CD4-positive, CD25-positive, alpha-beta regulatory T cell (primary cell): ENCODE data around the gene XXYLT1. TPM values are rescaled to one million over a fixed set of nuclear protein-coding genes. Genes with fewer than 3 reads are reported as not detected.

Experiments
- ATAC-seq, 2 donors: fragments of 150-1000 bp; cut with Tn5 transposase; one replicate each; pipeline ENCODE4 v1.10.0; 2021; ENCODE audit warnings: low read depth in 2 of 2, moderate number of reproducible peaks in 2 of 2, moderate library complexity in 1 of 2
- DNase-seq, 3 donors: peaks; one replicate each; pipeline versions ENCODE4 v3.0.0 to v3.0.0-alpha.2; 2012 to 2022; ENCODE audit warnings: mixed read lengths in 1 of 3
- H3K27ac ChIP-seq: one replicate; pipeline ENCODE4 v1.7.0; 2013; ENCODE audit warnings: mild to moderate bottlenecking, low read length; ENCODE audit not compliant: insufficient read depth, poor library complexity, severe bottlenecking
- H3K27me3 ChIP-seq: one replicate; pipeline ENCODE4 v1.7.0; 2013; ENCODE audit warnings: low read length; ENCODE audit not compliant: control insufficient read depth, insufficient read depth
- H3K36me3 ChIP-seq: one replicate; pipeline ENCODE4 v1.7.0; 2013; ENCODE audit warnings: mild to moderate bottlenecking, low read length, moderate library complexity; ENCODE audit not compliant: control insufficient read depth, insufficient read depth
- H3K4me1 ChIP-seq: 2 replicates; pipeline ENCODE4 v1.7.0; 2013; ENCODE audit warnings: mild to moderate bottlenecking, low read length; ENCODE audit not compliant: insufficient read depth, control insufficient read depth, poor library complexity, severe bottlenecking
- H3K4me3 ChIP-seq: one replicate; pipeline ENCODE4 v1.7.0; 2013; ENCODE audit warnings: low read depth, mild to moderate bottlenecking, low read length, moderate library complexity
- H3K9me3 ChIP-seq, 2 experiments: 1 replicate in 1 of 2; 2 replicates in 1 of 2; pipeline ENCODE4 v1.7.0; 2013; ENCODE audit warnings: low read length in 2 of 2, mild to moderate bottlenecking in 1 of 2, moderate library complexity in 1 of 2; ENCODE audit not compliant: control insufficient read depth in 2 of 2
- H3K27ac Mint-ChIP-seq, 3 donors: one replicate each; pipeline ENCODE4 v1.8.0; 2020 to 2022; ENCODE audit warnings: mild to moderate bottlenecking in 3 of 3, mixed read lengths in 3 of 3, moderate library complexity in 2 of 3
- H3K27me3 Mint-ChIP-seq: one replicate; pipeline ENCODE4 v1.8.0; 2022; ENCODE audit warnings: mild to moderate bottlenecking, mixed read lengths
- H3K36me3 Mint-ChIP-seq: one replicate; pipeline ENCODE4 v1.8.0; 2020; ENCODE audit warnings: mixed read lengths
- H3K4me1 Mint-ChIP-seq, 4 donors: one replicate each; pipeline ENCODE4 v1.8.0; 2020 to 2022; ENCODE audit warnings: mixed read lengths in 4 of 4, mild to moderate bottlenecking in 1 of 4
- H3K4me3 Mint-ChIP-seq, 4 donors: one replicate each; pipeline ENCODE4 v1.8.0; 2020 to 2022; ENCODE audit warnings: mild to moderate bottlenecking in 4 of 4, mixed read lengths in 4 of 4, moderate library complexity in 3 of 4
- H3K9me3 Mint-ChIP-seq, 7 donors: one replicate each; pipeline ENCODE4 v1.8.0; 2020 to 2022; ENCODE audit warnings: mixed read lengths in 7 of 7, mild to moderate bottlenecking in 3 of 7, moderate library complexity in 2 of 7
- polyA plus RNA-seq, 4 donors: library from polyadenylated mRNA; unstranded; fragments of 300-500 nt; fragmentation: Illumina TruSeq; gene quantifications; one replicate each; pipeline ENCODE4 v1.2.3, GENCODE V29; 2021
- total RNA-seq: library from RNA; stranded (reverse); gene quantifications from one replicate; pipeline ENCODE4 v1.2.3, GENCODE V29; 2022

The XXYLT1 gene
- total and polyA plus RNA-seq, 5 donors from 2014 or later = 3.9 to 6.4 (median 5.7) TPM

GRCh38 chr3:195253923-195254432 lies 17.0 kb downstream of the XXYLT1 start:
- H3K27ac Mint-ChIP-seq = peak overlapping the region in 1 of 3 donors; percentile 80
- H3K27ac ChIP-seq = no peak overlapping the region
- H3K36me3 Mint-ChIP-seq = no peaks in the 10 kb centered on the region
- H3K27me3 ChIP-seq = no peaks in the 10 kb centered on the region
- peaks cover 15% of the 10 kb centered on the region for H3K4me1 ChIP-seq
- no peak for DNase-seq
- no peak for ATAC-seq
- peaks cover 5 to 41% (median 32%) of the 10 kb centered on the region in 4 donors for H3K4me1 Mint-ChIP-seq
- no peaks in the 10 kb centered on the region for H3K9me3 ChIP-seq
- no peak overlapping the region for H3K4me3 Mint-ChIP-seq
- no peaks in the 10 kb centered on the region for H3K27me3 Mint-ChIP-seq
- no peak overlapping the region for H3K4me3 ChIP-seq
- no peaks in the 10 kb centered on the region for H3K9me3 Mint-ChIP-seq
- H3K36me3 ChIP-seq = no peaks in the 10 kb centered on the region

- Histone ChIP-seq H3K9me3 (no peaks in the 10 kb centered on the region), H3K27ac (no peak overlapping the region), H3K4me3 (no peak overlapping the region), H3K4me1 (peaks cover 9% of the 10 kb centered on the region), H3K27me3 (no peaks in the 10 kb centered on the region), H3K36me3 (no peaks in the 10 kb centered on the region)
- Mint-ChIP-seq H3K4me3 (no peak overlapping the region), H3K9me3 (no peaks in the 10 kb centered on the region), H3K27me3 (no peaks in the 10 kb centered on the region), H3K27ac (peak overlapping the region in 1 of 3 donors; percentile 25), H3K36me3 (peaks cover 4% of the 10 kb centered on the region), H3K4me1 (peaks cover 5 to 37% (median 22%) of the 10 kb centered on the region in 4 donors)
- ATAC-seq (no peak), DNase-seq (no peak)
Observed at GRCh38 chr3:195251336-195252065, 19.5 kb downstream of the XXYLT1 start.

- H3K27ac ChIP-seq = no peak overlapping the region
- H3K36me3 ChIP-seq = no peaks in the 10 kb centered on the region
- H3K4me1 ChIP-seq = peaks cover 9% of the 10 kb centered on the region
- Mint-ChIP-seq H3K27me3 (no peaks in the 10 kb centered on the region), H3K27ac (peak overlapping the region; percentile 4 to 67 (median 34)), H3K4me3 (peak overlapping the region in 2 of 4 donors; percentile 11 to 44), H3K36me3 (peaks cover 12% of the 10 kb centered on the region), H3K9me3 (no peaks in the 10 kb centered on the region), H3K4me1 (peaks cover 5 to 35% (median 22%) of the 10 kb centered on the region in 4 donors)
- ATAC-seq (peak; percentile 22 to 33), DNase-seq (peak in 1 of 3 donors; percentile 42)
- H3K4me3 ChIP-seq = peak overlapping the region; percentile 8
- no peaks in the 10 kb centered on the region for H3K9me3 ChIP-seq
- no peaks in the 10 kb centered on the region for H3K27me3 ChIP-seq
Observed at GRCh38 chr3:195250473-195251251, 20.3 kb downstream of the XXYLT1 start.

GRCh38 chr3:195249858-195250464 lies 21.0 kb downstream of the XXYLT1 start:
- Mint-ChIP-seq H3K4me3 (no peak overlapping the region), H3K9me3 (no peaks in the 10 kb centered on the region), H3K4me1 (peaks cover 5 to 35% (median 22%) of the 10 kb centered on the region in 4 donors), H3K27me3 (no peaks in the 10 kb centered on the region), H3K27ac (peak overlapping the region in 2 of 3 donors; percentile 34 to 67), H3K36me3 (peaks cover 13% of the 10 kb centered on the region)
- Histone ChIP-seq H3K27me3 (no peaks in the 10 kb centered on the region), H3K9me3 (no peaks in the 10 kb centered on the region), H3K27ac (no peak overlapping the region), H3K36me3 (no peaks in the 10 kb centered on the region), H3K4me1 (peaks cover 9% of the 10 kb centered on the region), H3K4me3 (no peak overlapping the region)
- DNase-seq = no peak
- no peak for ATAC-seq

GRCh38 chr3:195249057-195249770 lies 21.7 kb downstream of the XXYLT1 start:
- Mint-ChIP-seq H3K4me3 (no peak overlapping the region), H3K27ac (no peak overlapping the region), H3K36me3 (peaks cover 13% of the 10 kb centered on the region), H3K4me1 (peaks cover 5 to 33% (median 22%) of the 10 kb centered on the region in 4 donors), H3K27me3 (no peaks in the 10 kb centered on the region), H3K9me3 (no peaks in the 10 kb centered on the region)
- H3K4me1 ChIP-seq = peaks cover 9% of the 10 kb centered on the region
- no peak for ATAC-seq
- H3K36me3 ChIP-seq = no peaks in the 10 kb centered on the region
- no peak for DNase-seq
- H3K4me3 ChIP-seq = no peak overlapping the region
- no peak overlapping the region for H3K27ac ChIP-seq
- H3K27me3 ChIP-seq = no peaks in the 10 kb centered on the region
- H3K9me3 ChIP-seq = no peaks in the 10 kb centered on the region

GRCh38 chr3:195248281-195248680 lies 22.7 kb downstream of the XXYLT1 start:
- ATAC-seq = no peak
- H3K27me3 Mint-ChIP-seq = no peaks in the 10 kb centered on the region
- H3K4me3 Mint-ChIP-seq = no peak overlapping the region
- H3K9me3 ChIP-seq = no peaks in the 10 kb centered on the region
- H3K27ac Mint-ChIP-seq = no peak overlapping the region
- H3K4me1 Mint-ChIP-seq = peaks cover 5 to 34% (median 23%) of the 10 kb centered on the region in 4 donors
- H3K4me1 ChIP-seq = peaks cover 9% of the 10 kb centered on the region
- H3K36me3 Mint-ChIP-seq = peaks cover 13% of the 10 kb centered on the region
- H3K36me3 ChIP-seq = no peaks in the 10 kb centered on the region
- no peak overlapping the region for H3K27ac ChIP-seq
- H3K9me3 Mint-ChIP-seq = no peaks in the 10 kb centered on the region
- no peaks in the 10 kb centered on the region for H3K27me3 ChIP-seq
- no peak overlapping the region for H3K4me3 ChIP-seq
- no peak for DNase-seq

- H3K4me1 ChIP-seq = peaks cover 9% of the 10 kb centered on the region
- no peaks in the 10 kb centered on the region for H3K9me3 ChIP-seq
- no peak overlapping the region for H3K4me3 ChIP-seq
- H3K27ac ChIP-seq = no peak overlapping the region
- DNase-seq (peak in 1 of 3 donors; percentile 30), ATAC-seq (no peak)
- H3K27me3 ChIP-seq = no peaks in the 10 kb centered on the region
- Mint-ChIP-seq H3K4me1 (peaks cover 5 to 31% (median 22%) of the 10 kb centered on the region in 4 donors), H3K36me3 (peaks cover 15% of the 10 kb centered on the region), H3K4me3 (no peak overlapping the region), H3K27me3 (no peaks in the 10 kb centered on the region), H3K27ac (peak overlapping the region in 1 of 3 donors; percentile 26), H3K9me3 (no peaks in the 10 kb centered on the region)
- no peaks in the 10 kb centered on the region for H3K36me3 ChIP-seq
Observed at GRCh38 chr3:195247863-195248189, 23.1 kb downstream of the XXYLT1 start.
